T-cell (primary cell): ENCODE measurements around the gene KDM2A. TPM values are rescaled to one million over a fixed set of nuclear protein-coding genes. Genes with fewer than 3 reads are reported as not detected.

Source experiments
- ATAC-seq, 4 experiments: fragments of 200-7000 bp in 3 of 4; fragments of 150-1000 bp in 1 of 4; cut with Tn5 transposase; replicated peaks in 1 of 4; 1 replicate in 3 of 4; 2 replicates in 1 of 4; pipeline ENCODE4 v1.10.0; 2021; ENCODE audit warnings: moderate library complexity in 3 of 4, mild to moderate bottlenecking in 2 of 4, moderate number of reproducible peaks in 1 of 4
- CTCF ChIA-PET, 2 donors: fragments of 300-600 bp; sonication (Branson Sonifier 250); formaldehyde crosslinking; loops; one replicate each; lab custom pipeline; 2022; ENCODE audit warnings: antibody characterized with exemption in 2 of 2; lab: Charles Lee
- POLR2A ChIA-PET, 2 donors: fragments of 300-600 bp; sonication (Branson Sonifier 250); formaldehyde crosslinking; loops; one replicate each; lab custom pipeline; 2022; ENCODE audit warnings: antibody characterized with exemption in 2 of 2; lab: Charles Lee
- DNase-seq, 35 experiments: peaks; one replicate each; pipeline versions ENCODE4 v3.0.0 to v3.0.0-alpha.2; 2013 to 2023
- H3K27ac ChIP-seq: one replicate; pipeline ENCODE4 v1.5.1; 2013; ENCODE audit warnings: low read length
- H3K27me3 ChIP-seq, 2 experiments: replicated peaks in 1 of 2; 1 replicate in 1 of 2; 2 replicates in 1 of 2; pipeline versions ENCODE4 v1.6.1 to v1.7.0; 2013; ENCODE audit warnings: low read length in 1 of 2, mixed read lengths in 1 of 2; ENCODE audit not compliant: control insufficient read depth in 2 of 2, insufficient read depth in 2 of 2; ENCODE audit errors: extremely low read depth in 1 of 2
- H3K36me3 ChIP-seq, 2 donors: 1 replicate in 1 of 2; 2 replicates in 1 of 2; pipeline versions ENCODE4 v1.6.1 to v1.7.0; 2013; ENCODE audit warnings: low read length in 1 of 2; ENCODE audit not compliant: control insufficient read depth in 2 of 2, insufficient read depth in 1 of 2; ENCODE audit errors: extremely low read depth in 1 of 2
- H3K4me1 ChIP-seq, 2 experiments: 1 replicate in 1 of 2; 2 replicates in 1 of 2; pipeline versions ENCODE4 v1.6.1 to v1.7.0; 2013; ENCODE audit warnings: low read length in 2 of 2, mixed read lengths in 1 of 2; ENCODE audit not compliant: insufficient read depth in 2 of 2, control insufficient read depth in 1 of 2; ENCODE audit errors: extremely low read depth in 1 of 2
- H3K4me3 ChIP-seq, 2 donors: 1 replicate in 1 of 2; 2 replicates in 1 of 2; pipeline versions ENCODE4 v1.5.1 to v1.7.0; 2013; ENCODE audit warnings: mild to moderate bottlenecking in 2 of 2, low read length in 1 of 2, moderate library complexity in 1 of 2; ENCODE audit not compliant: control insufficient read depth in 1 of 2; ENCODE audit errors: extremely low read depth in 1 of 2
- H3K9me3 ChIP-seq: 2 replicates; pipeline ENCODE4 v1.7.0; 2013
- H3K27ac Mint-ChIP-seq, 2 donors: one replicate each; pipeline ENCODE4 v1.8.0; 2020 to 2021; ENCODE audit warnings: mild to moderate bottlenecking in 2 of 2, mixed read lengths in 2 of 2
- H3K27me3 Mint-ChIP-seq, 2 donors: one replicate each; pipeline ENCODE4 v1.8.0; 2021 to 2022; ENCODE audit warnings: mixed read lengths in 2 of 2
- H3K36me3 Mint-ChIP-seq: one replicate; pipeline ENCODE4 v1.8.0; 2021; ENCODE audit warnings: mixed read lengths
- H3K4me1 Mint-ChIP-seq, 3 donors: one replicate each; pipeline ENCODE4 v1.8.0; 2020 to 2022; ENCODE audit warnings: mixed read lengths in 3 of 3, mild to moderate bottlenecking in 1 of 3
- H3K4me3 Mint-ChIP-seq, 3 donors: one replicate each; pipeline ENCODE4 v1.8.0; 2020 to 2022; ENCODE audit warnings: mild to moderate bottlenecking in 3 of 3, mixed read lengths in 3 of 3, moderate library complexity in 3 of 3
- H3K9me3 Mint-ChIP-seq, 3 donors: one replicate each; pipeline ENCODE4 v1.8.0; 2020 to 2022; ENCODE audit warnings: mixed read lengths in 3 of 3
- WGBS: methylation state at CpG from one replicate; pipeline ENCODE4 v1.1.5; 2013; ENCODE audit warnings: missing lambda C conversion rate; ENCODE audit not compliant: insufficient coverage; 5-methylcytosine and 5-hydroxymethylcytosine counted together
- total RNA-seq, 35 experiments: library from RNA in 6 of 35; stranded (reverse) in 6 of 35; fragments of 120-200 nt in 1 of 35; gene quantifications; one replicate each; pipeline versions ENCODE4 v1.2.1 to v1.2.4 and lab custom pipeline; 2013 to 2026

KDM2A gene
- total RNA-seq, 5 donors from 2014 or later (not counting 1 experiment from before 2014, with no cell fraction given) = 157 to 333 (median 178) TPM

GRCh38 chr11:67298786-67299185, 179.7 kb downstream of the KDM2A start:
- CTCF ChIA-PET = interaction anchor here in 1 of 2 donors (0.6 kb wide), 1 partner anchor 1668 kb away, joined by 5 read pairs; no protein-coding TSS in a partner anchor
- ATAC-seq = no peak
- no peak overlapping the region for H3K4me3 Mint-ChIP-seq

GRCh38 chr11:67299471-67300191, 180.6 kb downstream of the KDM2A start:
- CTCF ChIA-PET = interaction anchor here in 1 of 2 donors (0.6 kb wide), 1 partner anchor 218 kb away, joined by 3 read pairs; no protein-coding TSS in a partner anchor
- H3K4me3 Mint-ChIP-seq = no peak overlapping the region
- ATAC-seq = no peak
- WGBS = 97% methylated on average over 20 of the region's 29 CpGs
- peak overlapping the region in 1 of 2 donors; percentile 11 for H3K27ac Mint-ChIP-seq
- no peaks in the 10 kb centered on the region for H3K27me3 Mint-ChIP-seq
- H3K4me3 ChIP-seq = no peak overlapping the region
- H3K36me3 ChIP-seq = peaks cover 22 to 63% of the 10 kb centered on the region in 2 donors
- peaks cover 0 to 10% (median 8%) of the 10 kb centered on the region in 3 donors for H3K9me3 Mint-ChIP-seq
- H3K27me3 ChIP-seq = no peaks in the 10 kb centered on the region
- no peak overlapping the region for H3K27ac ChIP-seq
- POLR2A ChIA-PET = no interaction called here
- H3K9me3 ChIP-seq = no peaks in the 10 kb centered on the region
- H3K4me1 ChIP-seq = peaks cover 0 to 29% of the 10 kb centered on the region in 2 experiments
- H3K36me3 Mint-ChIP-seq = peaks cover 39% of the 10 kb centered on the region
- peak in 1 of 35 experiments; percentile 1 for DNase-seq
- H3K4me1 Mint-ChIP-seq = peaks cover 14 to 40% (median 31%) of the 10 kb centered on the region in 3 donors

More at GRCh38 chr11:67298786-67299185, 179.7 kb downstream of the KDM2A start:
- peaks cover 22 to 64% of the 10 kb centered on the region in 2 donors for H3K36me3 ChIP-seq
- H3K4me3 ChIP-seq = no peak overlapping the region
- peaks cover 44% of the 10 kb centered on the region for H3K36me3 Mint-ChIP-seq
- H3K9me3 ChIP-seq = no peaks in the 10 kb centered on the region
- H3K4me1 ChIP-seq = peaks cover under 1 to 20% of the 10 kb centered on the region in 2 experiments
- peak overlapping the region; percentile 22 to 52 for H3K27ac Mint-ChIP-seq
- no peaks in the 10 kb centered on the region for H3K27me3 Mint-ChIP-seq
- POLR2A ChIA-PET = no interaction called here
- H3K9me3 Mint-ChIP-seq = peaks cover 0 to 10% (median 8%) of the 10 kb centered on the region in 3 donors
- no peak overlapping the region for H3K27ac ChIP-seq
- 100% methylated on average over 4 of the region's 7 CpGs for WGBS
- H3K27me3 ChIP-seq = no peaks in the 10 kb centered on the region
- no peak for DNase-seq
- H3K4me1 Mint-ChIP-seq = peaks cover 16 to 39% (median 30%) of the 10 kb centered on the region in 3 donors

- H3K27ac ChIP-seq = no peak overlapping the region
Observed at GRCh38 chr11:67300256-67300755, 181.2 kb downstream of the KDM2A start.

GRCh38 chr11:67300756-67301312, 181.8 kb downstream of the KDM2A start:
- ATAC-seq = no peak
- Mint-ChIP-seq H3K9me3 (peaks cover 0 to 10% (median 8%) of the 10 kb centered on the region in 3 donors), H3K27me3 (no peaks in the 10 kb centered on the region), H3K4me1 (peaks cover 17 to 43% (median 37%) of the 10 kb centered on the region in 3 donors), H3K4me3 (no peak overlapping the region), H3K36me3 (peaks cover 30% of the 10 kb centered on the region), H3K27ac (no peak overlapping the region)
- WGBS = 93% methylated on average over 21 of the region's 22 CpGs
- Histone ChIP-seq H3K36me3 (peaks cover 22 to 52% of the 10 kb centered on the region in 2 donors), H3K4me1 (peaks cover 0 to 31% of the 10 kb centered on the region in 2 experiments), H3K27ac (no peak overlapping the region), H3K4me3 (no peak overlapping the region), H3K27me3 (no peaks in the 10 kb centered on the region), H3K9me3 (no peaks in the 10 kb centered on the region)
- POLR2A ChIA-PET = no interaction called here
- CTCF ChIA-PET = no interaction called here
- DNase-seq = peak in 1 of 35 experiments; percentile 1

More at GRCh38 chr11:67300256-67300755, 181.2 kb downstream of the KDM2A start:
- CTCF ChIA-PET = no interaction called here
- no peak overlapping the region for H3K27ac Mint-ChIP-seq
- peaks cover 34% of the 10 kb centered on the region for H3K36me3 Mint-ChIP-seq
- no peak for ATAC-seq
- POLR2A ChIA-PET = no interaction called here
- peaks cover 18 to 43% (median 34%) of the 10 kb centered on the region in 3 donors for H3K4me1 Mint-ChIP-seq
- H3K4me3 Mint-ChIP-seq = no peak overlapping the region
- no peak overlapping the region for H3K4me3 ChIP-seq
- no peaks in the 10 kb centered on the region for H3K27me3 Mint-ChIP-seq
- H3K4me1 ChIP-seq = peaks cover 0 to 31% of the 10 kb centered on the region in 2 experiments
- WGBS = 97% methylated on average over 10 of the region's 13 CpGs
- peaks cover 22 to 57% of the 10 kb centered on the region in 2 donors for H3K36me3 ChIP-seq
- H3K9me3 Mint-ChIP-seq = peaks cover 0 to 10% (median 8%) of the 10 kb centered on the region in 3 donors
- DNase-seq = peak in 1 of 35 experiments; percentile 1
- no peaks in the 10 kb centered on the region for H3K27me3 ChIP-seq
- H3K9me3 ChIP-seq = no peaks in the 10 kb centered on the region

- WGBS = 95% methylated on average over 27 of the region's 28 CpGs
- Mint-ChIP-seq H3K27me3 (no peaks in the 10 kb centered on the region), H3K4me3 (no peak overlapping the region), H3K9me3 (peaks cover 0 to 4% (median 4%) of the 10 kb centered on the region in 3 donors), H3K36me3 (peaks cover 24% of the 10 kb centered on the region), H3K27ac (no peak overlapping the region), H3K4me1 (peaks cover 13 to 38% (median 35%) of the 10 kb centered on the region in 3 donors)
- ATAC-seq (no peak), DNase-seq (peak in 1 of 35 experiments; percentile 2)
- peaks cover 0 to 31% of the 10 kb centered on the region in 2 experiments for H3K4me1 ChIP-seq
- H3K36me3 ChIP-seq = peaks cover 22 to 48% of the 10 kb centered on the region in 2 donors
- ChIA-PET CTCF (no interaction called here), POLR2A (interaction anchor here in 1 of 2 donors (0.5 kb wide), 1 partner anchor 67 kb away, joined by 5 read pairs; no protein-coding TSS in a partner anchor)
- no peaks in the 10 kb centered on the region for H3K9me3 ChIP-seq
- no peak overlapping the region for H3K4me3 ChIP-seq
- no peak overlapping the region for H3K27ac ChIP-seq
- H3K27me3 ChIP-seq = no peaks in the 10 kb centered on the region
Observed at GRCh38 chr11:67301313-67301921, 182.4 kb downstream of the KDM2A start.
